CD4-positive, alpha-beta T cell treated with Interleukin-6 at 100 ng/mL for 8 hours (primary cell): ENCODE measurements around the gene URB2.
"Not testable (repeated sequence)": the region's sequence is repeated elsewhere in the genome, so short reads cannot be mapped to it uniquely, and the experiment has no call there.

Experiments used
- DNase-seq: peaks from one replicate; pipeline ENCODE4 v3.0.0-alpha.2; 2020; ENCODE audit warnings: mixed read lengths, low spot score

URB2 gene

DNA sequence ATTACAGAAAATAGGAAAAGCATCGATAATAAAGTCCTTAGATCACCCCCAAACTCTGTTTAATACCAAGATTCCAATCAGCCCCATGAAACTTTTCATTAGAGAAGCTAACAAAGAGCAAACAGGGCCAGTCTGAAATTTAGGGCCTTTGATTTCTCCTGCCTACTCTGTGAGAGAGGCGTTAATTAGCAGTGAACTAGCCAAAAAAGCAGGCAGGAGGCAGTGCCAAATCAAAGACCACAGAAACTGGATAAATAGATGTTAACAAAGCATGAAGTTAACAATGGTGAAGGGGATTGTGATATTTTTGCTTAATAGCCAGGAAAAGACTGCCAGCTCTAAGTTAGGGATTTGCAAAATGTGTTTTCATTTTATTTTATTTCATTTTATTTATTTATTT, 11.3 kb upstream of the URB2 start:
- DNase-seq, result no peak

DNA sequence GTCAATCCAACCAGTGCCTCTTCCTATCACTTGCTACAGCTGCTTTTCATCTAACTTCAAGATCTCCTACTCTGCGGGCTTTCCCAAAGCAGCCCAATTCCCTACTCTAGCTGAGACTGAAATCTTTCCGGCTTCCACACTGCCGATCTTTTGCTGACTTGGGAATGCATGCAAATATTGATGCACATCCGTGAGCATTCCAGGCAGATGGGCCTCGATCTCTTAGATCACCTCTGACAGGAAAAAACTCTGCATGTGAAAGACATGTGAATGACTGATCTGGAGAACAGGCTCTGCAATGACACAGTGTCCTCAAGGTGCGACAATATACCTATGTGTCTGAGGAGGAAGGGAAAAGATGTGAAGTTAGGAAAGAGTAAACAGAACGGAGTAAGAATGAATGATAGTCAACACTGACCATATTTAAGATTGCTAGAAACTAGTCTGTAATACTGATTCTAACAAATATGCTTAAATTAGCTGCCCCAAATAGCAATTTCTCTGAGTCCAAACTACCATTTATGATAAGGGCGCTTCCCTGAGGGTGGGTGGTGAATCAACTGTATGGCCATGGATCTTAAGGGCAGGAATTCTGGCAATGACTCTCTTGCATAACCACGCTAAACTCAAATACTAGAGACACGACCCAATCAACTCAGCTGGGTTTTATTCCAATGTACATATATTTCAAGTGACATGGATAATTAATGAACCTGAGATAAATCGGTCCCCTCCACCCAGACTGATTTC, 8.5 kb upstream of the URB2 start:
- DNase-seq, result no peak

DNA sequence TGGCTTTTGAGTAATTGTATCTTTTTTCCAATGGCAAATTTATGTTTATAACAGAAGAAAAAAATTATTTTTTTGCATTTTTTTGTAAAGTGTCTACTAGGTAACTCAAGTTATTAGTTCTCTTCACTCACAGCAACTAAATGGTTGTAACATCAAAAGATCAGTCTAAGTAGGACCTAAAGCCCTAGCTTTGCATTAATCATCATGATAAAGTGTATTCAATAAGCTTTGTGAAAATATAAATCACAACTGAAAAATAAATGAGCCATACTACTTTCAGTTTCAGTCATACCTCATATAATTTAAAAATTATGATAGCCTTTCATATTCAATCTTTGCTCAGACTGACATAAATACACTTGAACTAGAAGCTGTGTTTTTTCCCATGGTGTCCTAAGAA, 7.0 kb upstream of the URB2 start:
- DNase-seq, result no peak

DNA sequence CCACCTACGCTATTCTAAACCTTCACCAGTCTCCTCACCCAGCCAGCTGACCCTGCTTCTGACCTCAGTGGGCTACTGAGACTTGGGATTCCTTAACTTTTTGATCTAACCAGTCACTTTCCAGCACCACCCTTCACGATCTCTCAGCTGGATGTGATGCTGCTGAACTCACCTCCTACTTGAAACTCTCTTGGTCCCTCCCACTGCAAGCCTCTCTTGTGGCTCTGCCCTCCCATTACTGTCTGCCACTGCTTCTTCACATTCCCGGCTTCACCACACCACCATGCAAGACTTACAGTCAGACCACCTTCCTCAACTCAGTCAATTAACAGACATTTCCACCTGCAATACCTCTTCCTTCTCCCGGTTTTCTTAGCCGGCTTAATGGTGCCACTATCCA, 6.4 kb upstream of the URB2 start:
- DNase-seq, result no peak

DNA sequence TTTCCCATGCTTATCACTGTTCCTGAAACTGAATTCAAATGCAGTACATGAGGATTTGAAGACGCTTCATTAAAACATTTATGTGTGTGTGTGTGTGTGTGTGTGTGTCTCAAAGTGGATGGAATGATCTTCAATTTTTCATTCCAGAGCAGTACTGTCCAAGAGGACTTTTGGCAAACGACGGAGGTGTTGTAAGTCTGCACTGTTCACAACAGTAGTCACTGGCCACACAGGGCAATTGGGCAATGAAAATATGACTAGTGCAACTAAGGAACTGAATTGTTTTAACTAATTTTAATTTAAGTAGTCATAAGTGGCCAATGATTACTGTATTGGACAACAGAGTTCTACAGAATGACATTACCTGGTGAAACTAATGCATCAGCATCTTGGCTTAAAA, 5.2 kb upstream of the URB2 start:
- DNase-seq, result no peak

DNA sequence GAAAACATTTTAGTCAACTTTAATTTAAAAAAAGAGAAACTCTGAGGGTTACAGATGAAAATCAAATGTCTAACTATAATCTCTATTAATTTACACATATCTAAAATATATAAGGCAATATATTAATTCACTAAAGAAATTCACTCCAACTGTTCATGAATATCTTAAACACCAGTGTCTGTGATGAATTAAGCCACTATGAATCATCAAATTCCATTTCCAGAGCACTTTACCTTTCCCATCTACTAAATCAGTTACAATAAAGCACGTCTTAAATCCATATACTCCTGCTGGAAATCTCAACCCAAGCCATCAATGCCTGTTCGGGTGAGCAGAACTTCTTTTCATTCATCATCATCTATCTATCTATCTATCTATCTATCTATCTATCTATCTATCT, 4.4 kb upstream of the URB2 start:
- no peak for DNase-seq

DNA sequence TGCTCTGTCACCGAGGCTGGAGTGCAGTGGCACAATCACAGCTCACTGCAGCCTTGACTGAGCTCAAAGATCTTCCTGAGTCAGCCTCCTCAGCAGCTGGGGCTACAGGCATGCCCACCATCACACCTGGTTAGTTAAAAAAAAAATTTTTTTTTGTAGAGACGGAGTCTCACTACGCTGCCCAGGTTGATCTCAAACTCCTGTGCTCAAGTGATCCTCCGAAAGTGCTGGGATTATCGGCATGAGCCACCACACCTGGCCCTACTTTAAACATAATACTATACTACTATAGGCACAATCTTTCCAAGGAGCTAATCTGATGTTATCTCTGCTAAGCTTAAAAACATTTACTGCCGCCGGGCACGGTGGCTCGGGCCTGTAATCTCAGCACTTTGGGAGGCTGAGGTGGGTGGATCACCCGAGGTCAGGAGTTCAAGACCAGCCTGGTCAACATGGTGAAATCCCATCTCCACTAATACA, 3.4 kb upstream of the URB2 start:
- DNase-seq, result not testable (repeated sequence)

DNA sequence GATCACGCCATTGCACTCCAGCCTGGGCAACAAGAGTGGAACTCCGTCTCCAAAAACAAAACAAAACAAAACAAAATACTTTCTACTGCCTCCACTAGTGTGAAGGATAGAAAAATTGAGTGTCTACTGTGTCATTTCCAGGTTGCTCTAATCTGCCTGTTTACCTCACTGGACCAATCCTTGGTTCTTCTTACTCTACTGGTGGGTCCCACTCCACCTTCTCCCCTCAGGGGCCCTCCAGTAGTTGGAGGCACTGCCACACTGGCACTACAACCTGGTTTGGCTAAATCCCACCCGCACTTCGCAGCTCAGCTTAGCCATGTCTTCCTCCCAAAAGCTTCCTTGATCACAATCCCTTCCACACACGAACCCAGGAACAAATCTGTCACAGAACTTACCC, 2.8 kb upstream of the URB2 start:
- no peak for DNase-seq

DNA sequence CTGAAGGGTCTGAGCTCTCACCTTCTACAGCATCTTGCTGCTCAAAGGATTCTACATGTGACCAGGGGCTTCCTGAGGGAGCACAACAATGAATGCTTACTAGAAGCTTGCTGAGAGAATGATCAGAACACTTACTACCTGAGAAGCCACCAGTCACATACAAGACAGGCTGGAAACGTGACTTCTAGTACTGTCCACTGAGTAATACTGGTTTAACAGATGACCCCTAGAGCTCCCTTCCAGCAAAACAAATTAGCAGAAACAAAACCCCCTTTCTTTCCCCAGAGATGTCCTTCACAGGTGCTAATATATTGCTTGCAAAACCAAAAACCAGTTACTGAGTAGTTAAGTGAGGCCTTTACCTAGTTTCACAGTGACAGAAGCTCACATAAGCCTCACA, 2.2 kb upstream of the URB2 start:
- DNase-seq, result no peak

DNA sequence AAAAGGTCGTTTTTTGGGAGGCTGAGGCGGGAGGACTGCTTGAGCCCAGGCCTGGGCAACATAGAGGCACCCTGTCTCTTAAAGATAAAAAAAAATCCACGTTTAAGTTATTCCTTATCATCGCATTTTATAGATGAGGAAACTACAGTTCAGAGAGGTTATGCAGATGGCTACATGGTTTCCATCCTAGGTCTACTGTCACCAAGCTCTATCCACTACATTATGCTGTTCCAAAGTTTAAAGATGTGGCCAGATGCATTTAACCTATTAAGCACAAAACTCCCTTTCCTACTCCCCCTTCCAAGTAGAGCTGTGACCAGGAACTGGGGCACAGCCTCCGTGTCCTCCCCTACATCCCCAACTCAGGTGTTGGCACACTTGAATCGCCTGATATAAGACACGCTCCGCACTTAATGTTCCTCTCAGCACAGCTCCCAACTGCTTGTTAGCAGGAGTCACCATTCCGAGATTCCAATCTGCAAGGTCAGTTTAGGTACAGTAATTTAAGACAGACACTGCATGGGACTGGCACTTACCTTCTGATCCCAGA, 1.5 kb upstream of the URB2 start:
- DNase-seq, result no peak

DNA sequence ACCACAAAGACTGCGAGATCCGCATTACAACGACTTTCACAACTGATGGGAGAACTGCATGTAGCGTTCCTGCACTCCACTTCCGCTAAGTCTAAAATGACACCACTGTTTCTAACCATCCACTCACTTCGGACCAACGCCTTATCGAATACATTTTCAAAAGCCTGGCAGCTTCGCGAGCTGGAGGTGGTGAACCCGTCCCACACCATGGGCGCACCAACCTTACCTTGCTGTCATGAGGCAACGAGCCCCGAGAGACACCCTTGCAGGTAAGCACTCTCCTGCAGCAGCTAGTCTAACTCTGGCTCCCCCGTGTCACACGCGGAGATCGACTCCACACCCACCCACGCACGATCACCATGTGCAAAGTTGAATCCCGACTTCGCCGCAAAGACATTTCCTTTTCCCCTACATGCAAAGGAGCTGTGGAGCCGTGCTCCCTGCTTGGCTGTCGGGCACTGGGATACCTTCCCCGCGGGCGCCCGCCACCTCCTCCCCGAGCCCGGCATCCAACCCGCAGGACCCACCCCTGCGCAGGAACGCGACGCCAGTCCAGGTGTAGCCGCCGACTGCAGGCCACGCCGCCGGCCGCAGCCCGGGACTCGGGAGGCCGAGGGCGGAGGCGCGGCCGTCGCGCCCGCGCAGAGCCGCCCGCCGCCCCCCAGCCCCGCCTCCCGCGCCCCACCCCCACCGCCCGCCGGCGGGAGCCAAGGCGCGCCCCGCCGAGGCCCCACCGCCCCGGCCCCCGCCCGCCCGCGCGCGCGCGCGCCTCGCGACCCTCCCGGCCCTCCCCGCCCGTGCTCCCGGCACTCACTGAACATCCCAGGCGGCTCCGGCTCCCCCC, 754 bp upstream of the URB2 start:
- DNase-seq, result peak; percentile 19

DNA sequence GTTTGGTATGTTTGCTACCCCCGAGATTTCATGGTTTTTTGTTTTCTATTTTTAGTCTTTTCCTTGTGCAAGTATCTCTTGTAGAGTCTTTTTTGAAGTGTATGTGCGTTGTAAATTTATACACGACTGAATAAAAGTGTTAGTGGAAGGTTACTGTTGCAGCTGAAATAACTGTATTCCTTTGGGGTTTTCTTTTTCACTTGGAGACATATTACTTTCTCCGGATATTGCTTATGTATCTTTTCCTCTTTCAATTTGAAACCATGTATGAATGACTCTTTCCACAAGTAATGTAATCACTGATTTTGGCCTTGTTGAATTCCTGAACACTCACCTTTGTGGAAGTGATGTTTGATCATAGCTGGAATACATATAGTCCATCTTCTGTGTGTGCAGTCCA, 956 bp downstream of the URB2 start:
- DNase-seq, result no peak

DNA sequence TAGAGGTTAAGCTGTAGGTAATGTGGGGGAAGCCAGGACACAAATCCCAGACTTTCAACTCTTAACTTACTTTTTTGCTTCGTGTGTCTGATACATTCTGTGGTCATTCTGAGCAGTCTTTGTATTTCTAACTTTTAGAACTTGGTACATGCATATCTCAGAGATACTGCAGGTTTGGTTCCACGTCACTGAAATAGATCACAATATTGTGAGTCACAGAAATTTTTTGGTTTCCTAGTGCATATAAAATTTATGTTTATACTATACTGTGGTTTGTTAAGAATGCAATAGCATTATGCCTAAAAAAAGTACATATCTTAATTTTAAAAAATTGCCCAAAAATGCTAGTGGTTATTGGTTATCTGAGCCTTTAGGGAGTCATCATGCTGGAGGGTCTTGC, 3.2 kb downstream of the URB2 start:
- DNase-seq, result no peak

DNA sequence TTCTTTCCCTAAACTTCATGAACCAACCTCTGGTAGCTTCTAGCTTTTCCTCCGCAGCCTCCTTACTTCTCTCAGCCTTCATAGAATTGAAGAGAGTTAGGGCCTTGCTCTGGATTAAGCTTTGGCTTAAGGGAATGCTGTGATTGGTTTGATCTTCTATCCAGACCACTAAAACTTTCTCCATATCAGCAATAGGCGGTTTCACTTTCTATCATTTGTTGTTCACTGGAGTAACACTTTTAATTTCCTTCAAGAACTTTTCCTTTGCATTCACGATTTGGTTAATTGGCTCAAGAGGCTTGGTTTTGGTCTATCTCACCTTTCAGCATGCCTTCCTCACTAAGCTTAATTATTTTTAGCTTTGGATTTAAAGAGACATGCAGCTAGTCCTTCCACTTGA, 5.1 kb downstream of the URB2 start:
- DNase-seq, result no peak

DNA sequence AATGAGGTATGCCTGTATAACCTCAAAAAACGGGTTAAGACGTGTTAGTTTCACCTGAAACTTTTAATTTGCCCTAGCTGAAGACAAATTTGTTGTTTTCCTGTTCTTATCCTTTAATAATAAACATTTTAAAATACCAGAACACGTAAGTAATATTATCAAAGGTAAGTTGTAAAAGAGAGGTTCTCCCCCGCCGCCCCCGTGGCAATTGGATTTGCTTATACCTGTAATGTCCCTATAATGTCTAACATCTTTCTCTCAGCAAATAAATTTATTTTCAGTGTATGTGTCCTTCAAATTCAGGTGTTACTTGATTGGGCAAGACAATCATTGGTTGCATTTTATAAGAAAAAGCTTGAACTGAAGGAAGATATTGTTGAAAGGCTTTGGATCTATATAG, 5.9 kb downstream of the URB2 start:
- DNase-seq, result no peak

DNA sequence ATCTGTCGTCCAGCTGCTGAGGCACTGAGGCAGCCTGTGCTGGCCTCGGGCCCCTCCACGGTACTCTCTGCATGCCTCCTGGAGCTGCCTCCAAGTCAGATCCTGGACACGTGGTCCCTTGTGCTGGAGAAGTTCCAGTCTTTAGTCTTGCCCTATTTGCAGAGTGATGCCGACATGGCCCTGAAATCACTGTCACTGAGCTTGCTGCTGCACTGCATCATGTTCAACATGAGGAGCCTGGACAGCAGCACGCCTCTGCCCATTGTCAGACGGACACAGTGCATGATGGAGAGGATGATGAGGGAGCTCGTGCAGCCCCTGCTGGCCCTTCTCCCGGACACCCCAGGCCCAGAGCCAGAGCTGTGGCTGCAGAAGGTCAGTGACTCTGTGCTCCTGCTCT, 10.0 kb downstream of the URB2 start:
- DNase-seq, result no peak

DNA sequence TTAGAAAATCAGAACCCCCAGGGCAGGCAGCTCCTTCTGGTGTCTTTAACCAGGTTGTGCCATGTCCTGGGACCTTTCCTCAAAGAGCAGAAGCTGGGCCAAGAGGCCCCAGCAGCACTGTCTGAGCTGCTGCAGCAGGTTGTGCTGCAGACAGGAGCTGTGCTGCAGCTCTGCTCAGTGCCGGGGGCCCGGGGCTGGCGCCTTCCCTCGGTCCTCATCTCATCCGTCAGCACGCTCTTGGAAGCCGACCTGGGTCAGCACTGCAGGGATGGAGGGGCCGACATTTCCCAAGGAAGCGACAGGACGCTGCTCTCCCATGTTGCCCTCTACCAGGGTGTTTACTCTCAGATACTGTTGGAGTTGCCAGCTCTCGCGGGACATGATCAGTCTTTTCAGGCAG, 11.7 kb downstream of the URB2 start:
- no peak for DNase-seq

DNA sequence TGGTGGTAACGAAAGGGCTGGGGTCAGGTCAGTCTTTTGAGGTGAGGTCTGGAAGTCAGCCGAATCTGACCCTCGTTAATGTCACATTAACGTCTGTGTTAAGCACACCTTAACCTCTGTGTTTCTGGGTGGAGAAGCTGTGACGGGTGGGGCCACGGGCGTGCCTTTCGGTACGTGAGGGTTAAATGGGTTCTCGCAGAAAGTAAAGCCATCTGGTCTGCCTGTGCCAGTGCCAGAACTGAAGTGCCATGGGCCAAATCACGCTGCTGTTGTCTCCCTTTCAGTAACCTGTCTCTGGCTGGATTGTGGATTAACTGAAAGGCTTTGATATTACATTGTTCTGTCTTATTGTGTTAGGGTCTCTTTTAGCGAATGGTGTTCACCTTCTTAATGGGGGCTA, 14.4 kb downstream of the URB2 start:
- no peak for DNase-seq

DNA sequence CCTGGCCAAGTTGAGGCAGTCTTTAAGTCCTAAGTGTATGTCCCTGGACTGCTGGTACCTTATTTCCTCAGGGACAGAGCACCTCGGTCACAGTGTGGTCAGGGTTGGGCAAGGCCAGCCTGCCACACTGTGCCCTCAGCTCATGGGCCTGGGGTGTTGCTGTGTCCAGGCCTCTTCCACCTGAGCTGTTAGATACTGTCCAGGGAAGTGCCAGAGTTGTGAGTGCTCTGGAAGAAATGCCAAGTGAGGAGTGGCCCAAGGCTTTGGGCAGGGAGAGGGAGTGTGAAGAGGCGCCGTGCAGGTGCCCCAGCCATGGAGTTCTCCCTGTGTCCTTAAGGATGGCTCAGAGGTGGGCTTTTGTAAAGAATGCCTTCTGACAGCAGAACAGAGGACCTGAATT, 15.3 kb downstream of the URB2 start:
- no peak for DNase-seq

DNA sequence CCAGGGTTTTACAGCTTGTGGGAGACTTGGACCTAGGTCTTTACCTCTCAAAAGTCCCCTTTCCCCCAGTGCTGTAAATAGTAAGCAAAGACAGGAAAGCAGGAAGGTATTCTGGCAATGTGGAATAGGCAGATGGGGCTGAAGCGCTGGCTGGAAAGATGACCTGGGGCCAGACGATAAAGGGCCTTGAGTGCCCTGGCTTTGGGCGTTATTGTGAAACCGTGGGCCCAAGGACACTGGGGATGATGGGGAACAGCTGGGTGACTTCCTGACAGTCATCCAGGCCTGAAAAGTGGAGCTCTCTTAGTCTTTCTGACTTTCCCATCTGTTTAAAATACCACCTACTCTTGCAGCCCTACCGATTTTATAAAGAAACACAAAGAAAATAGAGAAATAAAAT, 16.3 kb downstream of the URB2 start:
- DNase-seq, result no peak

DNA sequence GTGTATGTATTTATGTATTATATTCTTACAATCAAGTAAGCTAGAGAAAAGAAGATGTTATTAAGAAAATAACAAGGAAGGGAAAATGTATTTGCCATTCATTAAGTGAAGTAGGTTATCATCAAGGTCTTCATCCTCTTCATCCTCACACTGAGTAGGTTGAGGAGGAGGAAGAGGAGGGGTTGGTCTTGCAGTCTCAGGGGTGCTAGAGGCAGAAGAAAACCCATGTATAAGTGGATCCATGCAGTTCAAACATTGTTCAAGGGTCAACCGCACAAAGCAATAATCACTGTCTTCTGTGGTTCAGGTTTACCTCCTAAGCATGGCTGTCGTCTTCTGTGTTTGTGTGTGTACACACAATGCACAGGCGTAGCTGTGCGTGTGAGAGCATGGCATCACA, 16.9 kb downstream of the URB2 start:
- no peak for DNase-seq

DNA sequence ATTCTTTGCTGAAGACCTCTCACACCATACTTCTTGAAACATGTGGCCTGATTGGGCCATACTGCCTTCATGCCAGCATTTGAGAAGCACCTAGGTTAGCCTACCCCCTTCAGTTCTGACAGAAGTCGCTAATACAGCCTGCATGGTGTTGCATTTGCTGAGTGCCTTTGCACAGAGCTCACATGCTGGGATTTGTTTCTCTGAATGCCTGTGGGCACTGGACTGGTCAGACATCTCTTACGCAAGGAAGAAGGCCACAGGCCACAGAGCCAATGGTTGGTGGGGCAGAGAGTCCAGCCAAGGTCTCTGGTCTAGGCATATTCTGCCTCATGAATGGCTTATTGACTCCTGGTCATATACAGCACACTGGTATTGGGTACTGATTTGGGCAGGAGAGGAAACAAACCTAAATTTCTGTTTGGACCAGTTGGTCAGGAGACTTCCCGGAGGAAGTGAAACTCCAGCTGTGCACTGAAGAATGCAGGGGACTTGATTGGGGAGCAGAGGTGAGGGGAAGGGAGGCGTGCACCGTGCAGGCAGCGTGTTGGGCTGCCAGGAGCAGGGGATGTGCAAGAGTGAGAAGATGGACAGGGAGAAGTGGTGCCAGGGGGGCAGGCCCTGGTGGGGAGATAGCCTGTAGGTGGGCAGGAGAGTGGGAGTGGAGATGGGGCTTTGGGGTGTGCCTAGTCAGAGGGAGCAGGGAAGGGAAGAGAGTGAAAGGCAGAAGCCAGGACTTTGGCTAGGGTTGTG, 18.1 kb downstream of the URB2 start:
- no peak for DNase-seq
